Subcutaneous adipose tissue (tissue), 4 donors: ENCODE results near the gene TIGD6. TPM values are rescaled to one million over a fixed set of nuclear protein-coding genes. Genes with fewer than 3 reads are reported as not detected.

ENCODE experiments used
- CTCF ChIP-seq: fragments of 450-650 bp; IDR thresholded peaks from one replicate; pipeline ENCODE4 v1.5.1; 2016; ENCODE audit warnings: low read depth, mild to moderate bottlenecking, control low read depth, antibody characterized with exemption, moderate library complexity
- total RNA-seq, 4 donors: library from RNA; depleted of rRNA; stranded (reverse); fragments of >200 nt; gene quantifications; one replicate each; pipeline ENCODE4 v1.1.0, GENCODE V29; 2016

TIGD6 gene
- 1 to 10 TPM; 2.6 to 5.7 (median 4.0) TPM for total RNA-seq

GRCh38 chr5:150000256-150000989, at the start of gene TIGD6, which contains the start of gene HMGXB3:
Gene TIGD6, minus strand, starts transcription at chr5:150000654. Its CDS starts 4,306 bp downstream, at chr5:149996348.
Gene HMGXB3, plus strand, starts transcription at chr5:150000739. Its CDS starts 4,114 bp downstream, at chr5:150004853.
- no peak for TF ChIP-seq CTCF

- TF ChIP-seq CTCF: no peak
Measured at GRCh38 chr5:150046031-150046430, 45.6 kb upstream of the TIGD6 start.

GRCh38 chr5:150045549-150045948, 45.1 kb upstream of the TIGD6 start:
- TF ChIP-seq CTCF: no peak

- TF ChIP-seq CTCF: no peak
Measured at GRCh38 chr5:150044712-150045111, 44.3 kb upstream of the TIGD6 start.

- TF ChIP-seq CTCF: no peak
Measured at GRCh38 chr5:150044329-150044681, 43.9 kb upstream of the TIGD6 start.

- TF ChIP-seq CTCF: no peak
Measured at GRCh38 chr5:150043657-150044328, 43.3 kb upstream of the TIGD6 start.

- no peak for TF ChIP-seq CTCF
Measured at GRCh38 chr5:150042459-150042858, 42.0 kb upstream of the TIGD6 start.
